Breast epithelium (tissue), 3 donors: ENCODE results near the gene TFF2.

ENCODE experiments used
- POLR2A ChIP-seq: fragments of 450-650 bp; IDR thresholded peaks from one replicate; pipeline ENCODE4 v1.6.1; 2016; ENCODE audit warnings: antibody characterized with exemption, mild to moderate bottlenecking, moderate library complexity
- TF ChIP-seq, protein P1 (sequence below), 3 donors: fragments of 450-650 bp; IDR thresholded peaks; one replicate each; pipeline ENCODE4 v1.5.1; 2016 to 2017; ENCODE audit warnings: antibody characterized with exemption in 3 of 3, mild to moderate bottlenecking in 3 of 3, moderate library complexity in 3 of 3

DNA sequence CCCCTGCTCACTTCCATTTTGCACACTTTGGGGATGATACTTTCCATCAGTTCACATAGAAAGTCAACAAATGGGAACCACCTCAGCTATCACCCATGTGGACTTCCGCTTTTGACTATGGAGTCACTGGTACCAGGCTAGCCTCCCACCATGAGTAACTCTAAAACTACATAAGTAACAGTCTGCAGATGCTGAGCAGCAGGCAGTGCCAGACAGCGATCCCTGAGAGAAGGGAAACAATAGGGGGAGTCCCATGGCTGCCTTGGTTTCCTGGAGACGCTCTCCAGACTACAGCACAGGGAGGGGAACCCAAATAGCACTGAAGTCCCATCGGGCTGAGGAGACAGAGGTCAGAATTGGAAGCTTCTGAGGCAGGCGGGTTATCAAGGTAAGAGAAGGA is 2.8 kb upstream of the TFF2 start:
- TF ChIP-seq POLR2A: no peak
- TF ChIP-seq, protein P1, sequence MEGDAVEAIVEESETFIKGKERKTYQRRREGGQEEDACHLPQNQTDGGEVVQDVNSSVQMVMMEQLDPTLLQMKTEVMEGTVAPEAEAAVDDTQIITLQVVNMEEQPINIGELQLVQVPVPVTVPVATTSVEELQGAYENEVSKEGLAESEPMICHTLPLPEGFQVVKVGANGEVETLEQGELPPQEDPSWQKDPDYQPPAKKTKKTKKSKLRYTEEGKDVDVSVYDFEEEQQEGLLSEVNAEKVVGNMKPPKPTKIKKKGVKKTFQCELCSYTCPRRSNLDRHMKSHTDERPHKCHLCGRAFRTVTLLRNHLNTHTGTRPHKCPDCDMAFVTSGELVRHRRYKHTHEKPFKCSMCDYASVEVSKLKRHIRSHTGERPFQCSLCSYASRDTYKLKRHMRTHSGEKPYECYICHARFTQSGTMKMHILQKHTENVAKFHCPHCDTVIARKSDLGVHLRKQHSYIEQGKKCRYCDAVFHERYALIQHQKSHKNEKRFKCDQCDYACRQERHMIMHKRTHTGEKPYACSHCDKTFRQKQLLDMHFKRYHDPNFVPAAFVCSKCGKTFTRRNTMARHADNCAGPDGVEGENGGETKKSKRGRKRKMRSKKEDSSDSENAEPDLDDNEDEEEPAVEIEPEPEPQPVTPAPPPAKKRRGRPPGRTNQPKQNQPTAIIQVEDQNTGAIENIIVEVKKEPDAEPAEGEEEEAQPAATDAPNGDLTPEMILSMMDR (IDR thresholded peaks at IDR 0.05): no peak
